HCT116 (cell line): Measurements from ENCODE around the gene BORCS5. TPM values are rescaled to one million over a fixed set of nuclear protein-coding genes. Genes with fewer than 3 reads are reported as not detected.

Source experiments
- ATAC-seq: fragments of 200-7000 bp; cut with Tn5 transposase; 2 replicates; pipeline ENCODE4 v1.9.1; 2020; ENCODE audit warnings: mild to moderate bottlenecking, moderate library complexity
- BruUV-seq: library from RNA; stranded (reverse); fragments of 400-500 nt; replicated peaks from 2 replicates; lab custom pipeline; 2021; lab: Mats Ljungman, UMichigan
- CTCF ChIA-PET: fragments of 300-600 bp; sonication (Branson Sonifier 250); formaldehyde crosslinking; loops from one replicate; lab custom pipeline; 2021; ENCODE audit warnings: antibody characterized with exemption; lab: Charles Lee
- POLR2A ChIA-PET: fragments of 300-600, 350-600 bp; sonication (Branson Sonifier 250); formaldehyde crosslinking; loops from one replicate; lab custom pipeline; 2021; ENCODE audit warnings: antibody characterized with exemption; lab: Charles Lee
- RAD21 ChIA-PET, 2 experiments: fragments of 300-600 bp; sonication (Branson Sonifier 250); formaldehyde crosslinking; loops; one replicate each; lab custom pipeline; 2023; ENCODE audit warnings: low total read pairs in 2 of 2; ENCODE audit not compliant: uncharacterized antibody in 2 of 2, unreplicated experiment in 2 of 2, low non-redundant PET in 1 of 2; lab: Charles Lee
- DNase-seq: peaks from one replicate; pipeline ENCODE4 v3.0.0-alpha.2; 2010; ENCODE audit warnings: low read depth, low spot score
- H2AFZ ChIP-seq: fragments of 200-600 bp; shearing (Covaris generic), sonication (generic); 2 replicates; pipeline ENCODE4 v1.6.1; 2017; ENCODE audit warnings: low read depth, mixed run types, mixed read lengths, antibody characterized with exemption, low read length; ENCODE audit not compliant: poor library complexity, severe bottlenecking
- H3K27ac ChIP-seq: 2 replicates; pipeline ENCODE4 v1.5.1; 2012; ENCODE audit warnings: low read depth, low read length
- H3K27me3 ChIP-seq: fragments of 200-600 bp; sonication (generic); 2 replicates; pipeline ENCODE4 v1.6.1; 2016; ENCODE audit warnings: mixed run types, low read length, mixed read lengths; ENCODE audit not compliant: insufficient read depth
- H3K36me3 ChIP-seq, 2 experiments: fragments of 200-500 bp in 1 of 2; fragments of 200-600 bp in 1 of 2; sonication (Bioruptor generic) in 1 of 2; sonication (generic) in 1 of 2; 2 replicates each; pipeline versions ENCODE4 v1.5.1 to v1.6.1; 2014 to 2016; ENCODE audit warnings: low read length in 2 of 2, inconsistent platforms in 1 of 2, mixed read lengths in 1 of 2, mixed run types in 1 of 2; ENCODE audit not compliant: insufficient read depth in 2 of 2, control insufficient read depth in 1 of 2
- H3K4me1 ChIP-seq, 2 experiments: fragments of 200-600 bp in 1 of 2; sonication (generic) in 1 of 2; 2 replicates each; pipeline versions ENCODE4 v1.5.1 to v1.6.1; 2012 to 2017; ENCODE audit warnings: low read length in 2 of 2, inconsistent platforms in 1 of 2, mild to moderate bottlenecking in 1 of 2, mixed read lengths in 1 of 2, mixed run types in 1 of 2, moderate library complexity in 1 of 2; ENCODE audit not compliant: insufficient read depth in 2 of 2, control insufficient read depth in 1 of 2
- H3K4me2 ChIP-seq: fragments of 200-600 bp; sonication (generic); 2 replicates; pipeline ENCODE4 v1.6.1; 2017; ENCODE audit warnings: mixed run types, low read length, mixed read lengths
- H3K4me3 ChIP-seq, 2 experiments: fragments of 200-600 bp in 1 of 2; sonication (generic) in 1 of 2; replicated peaks in 1 of 2; 2 replicates each; pipeline ENCODE4 v1.5.1; 2011 to 2016; ENCODE audit warnings: low read length in 2 of 2, control low read depth in 1 of 2, low read depth in 1 of 2, mild to moderate bottlenecking in 1 of 2, mixed read lengths in 1 of 2, mixed run types in 1 of 2
- H3K79me2 ChIP-seq: fragments of 200-600 bp; sonication (generic); 2 replicates; pipeline ENCODE4 v1.6.1; 2017; ENCODE audit warnings: mild to moderate bottlenecking, mixed run types, low read length, moderate library complexity, mixed read lengths; ENCODE audit not compliant: insufficient read depth
- H3K9ac ChIP-seq: fragments of 200-600 bp; sonication (generic); 2 replicates; pipeline ENCODE4 v1.6.1; 2016; ENCODE audit warnings: low read length, mixed read lengths
- H3K9me2 ChIP-seq: fragments of 200-600 bp; sonication (generic), shearing (Covaris generic); 2 replicates; pipeline ENCODE4 v1.6.1; 2017; ENCODE audit warnings: mixed run types, mild to moderate bottlenecking, moderate library complexity; ENCODE audit not compliant: insufficient read depth
- H3K9me3 ChIP-seq, 2 experiments: fragments of 200-500 bp in 1 of 2; fragments of 200-600 bp in 1 of 2; sonication (Bioruptor generic) in 1 of 2; sonication (generic) in 1 of 2; 2 replicates each; pipeline ENCODE4 v1.6.1; 2014 to 2017; ENCODE audit warnings: low read length in 2 of 2, mixed read lengths in 2 of 2, inconsistent platforms in 1 of 2, low read depth in 1 of 2, mild to moderate bottlenecking in 1 of 2, mixed run types in 1 of 2, moderate library complexity in 1 of 2; ENCODE audit not compliant: control insufficient read depth in 1 of 2, insufficient read depth in 1 of 2
- H4K20me1 ChIP-seq: fragments of 200-600 bp; sonication (generic), shearing (Covaris generic); 2 replicates; pipeline ENCODE4 v1.6.1; 2017; ENCODE audit warnings: mixed run types, mild to moderate bottlenecking, moderate library complexity; ENCODE audit not compliant: insufficient read depth
- CBX3 ChIP-seq: IDR thresholded peaks from 2 replicates; pipeline ENCODE4 v1.6.1; 2012; ENCODE audit warnings: low read depth
- CEBPB ChIP-seq: IDR thresholded peaks from 2 replicates; pipeline ENCODE4 v1.6.1; 2012; ENCODE audit warnings: low read depth
- CTCF ChIP-seq, 3 experiments: fragments of 200-600 bp in 1 of 3; sonication (generic) in 1 of 3; IDR thresholded peaks in 2 of 3; conservative IDR thresholded peaks in 1 of 3; 2 replicates each; pipeline ENCODE4 v1.5.1; 2012 to 2017; ENCODE audit warnings: low read depth in 2 of 3, low read length in 2 of 3, antibody characterized with exemption in 1 of 3, borderline replicate concordance in 1 of 3, control low read depth in 1 of 3, mild to moderate bottlenecking in 1 of 3, mixed read lengths in 1 of 3, mixed run types in 1 of 3, moderate library complexity in 1 of 3; ENCODE audit not compliant: insufficient read depth in 1 of 3
- EZH2 ChIP-seq: fragments of 200-600 bp; sonication (generic); IDR thresholded peaks from 2 replicates; pipeline ENCODE4 v1.6.1; 2017; ENCODE audit warnings: antibody characterized with exemption, mixed run types
- EZH2phosphoT487 ChIP-seq: fragments of 200-600 bp; IDR thresholded peaks from 2 replicates; pipeline ENCODE4 v1.6.1; 2018; ENCODE audit warnings: antibody characterized with exemption, borderline replicate concordance
- JUND ChIP-seq: IDR thresholded peaks from 2 replicates; pipeline ENCODE4 v1.6.1; 2012
- SP1 ChIP-seq: IDR thresholded peaks from 2 replicates; pipeline ENCODE4 v1.6.1; 2012; ENCODE audit warnings: low read depth
- TCF7L2 ChIP-seq: IDR thresholded peaks from 2 replicates; pipeline ENCODE4 v1.7.0; 2011; ENCODE audit warnings: borderline replicate concordance, inconsistent platforms; ENCODE audit not compliant: insufficient read depth, insufficient read length; ENCODE audit errors: extremely low read depth
- ZFX ChIP-seq: fragments of 450-650 bp; IDR thresholded peaks from 2 replicates; pipeline ENCODE4 v1.6.1; 2017
- ZNF274 ChIP-seq: fragments of 200-500 bp; sonication (Bioruptor generic); IDR thresholded peaks from 2 replicates; pipeline ENCODE4 v1.6.1; 2014; ENCODE audit warnings: mild to moderate bottlenecking, low read depth, low read length, inconsistent platforms
- intact Hi-C: fragments of 100-400 bp; cut with micrococcal nuclease; formaldehyde crosslinking; loops from 2 replicates; pipeline ENCODE4 v1.10.0; 2022
- total RNA-seq: library from RNA; stranded (reverse); gene quantifications from one replicate; pipeline ENCODE4 v1.2.1, GENCODE V29; 2021; ENCODE audit not compliant: unreplicated experiment

Gene BORCS5
- total RNA-seq, 1 experiment from 2014 or later: 8.7 TPM

DNA sequence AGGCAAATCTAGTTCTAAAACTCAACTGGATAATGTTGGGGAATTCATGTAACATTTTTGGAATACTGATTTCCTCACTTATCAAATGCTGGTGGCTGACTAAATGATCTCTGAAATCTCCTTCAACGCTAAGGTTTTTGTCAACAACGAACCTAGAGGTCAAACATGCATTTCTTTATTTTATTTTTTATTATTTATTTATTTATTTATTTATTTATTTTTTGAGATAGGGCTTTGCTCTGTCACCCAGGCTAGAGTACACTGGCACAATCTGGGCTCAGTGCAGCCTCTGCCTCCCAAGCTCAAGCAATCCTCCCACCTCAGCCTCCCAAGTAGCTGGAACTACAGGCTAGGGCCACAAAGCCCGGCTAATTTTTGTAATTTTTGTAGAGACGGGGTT lies 141.3 kb downstream of the BORCS5 start:
- POLR2A ChIA-PET: no interaction called here
- Histone ChIP-seq H3K4me2 (no peak overlapping the region), H3K36me3 (no peaks in the 10 kb centered on the region), H3K9me2 (no peaks in the 10 kb centered on the region), H3K27ac (no peak overlapping the region)
- TF ChIP-seq ZFX (no peak), CTCF (IDR thresholded peaks at IDR 0.05 in 2 of 3, conservative IDR thresholded peaks at IDR 0.05 in 1 of 3; ENCODE audit: borderline replicate concordance in 1 of 3, insufficient read depth in 1 of 3, low read depth in 2 of 3, low read length in 2 of 3) (no peak), ZNF274 (no peak), TCF7L2 (no peak), JUND (no peak), CEBPB (no peak), SP1 (no peak), EZH2 (no peak), CBX3 (no peak), EZH2phosphoT487 (no peak)
- TF ChIP-seq, all 23 proteins: peak for 0
- Histone ChIP-seq H3K9ac (no peak overlapping the region), H3K9me3 (no peaks in the 10 kb centered on the region), H2AFZ (no peak overlapping the region), H3K79me2 (no peaks in the 10 kb centered on the region), H3K4me3 (no peak overlapping the region), H3K27me3 (no peaks in the 10 kb centered on the region), H3K4me1 (no peaks in the 10 kb centered on the region), H4K20me1 (no peaks in the 10 kb centered on the region)
- ChIA-PET CTCF (no interaction called here), RAD21 (no interaction called here)
- DNase-seq (no peak), ATAC-seq (no peak)
- intact Hi-C loops: no loop called here
- BruUV-seq: no TSS peak
